ENCODE data around the gene COPS7B.

Gene COPS7B

GRCh38 chr2:231781798-231782726 is 4.2 kb upstream of the COPS7B start:
- peak overlapping the region; percentile 93 for H3K4me3 ChIP-seq (ENCODE audit: low read depth, low read length)
- H3K4me2 ChIP-seq (ENCODE audit: low read length): peak overlapping the region; percentile 97
- no peaks in the 10 kb centered on the region for H3K36me3 ChIP-seq (ENCODE audit: control insufficient read depth, insufficient read depth, low read length)
- H3K27ac ChIP-seq: peak overlapping the region; percentile 89
- peak overlapping the region; percentile 94 for H2AFZ ChIP-seq
- no peaks in the 10 kb centered on the region for H3K9me3 ChIP-seq (ENCODE audit: control insufficient read depth, low read length)
- H3K27me3 ChIP-seq (ENCODE audit: control insufficient read depth, insufficient read depth, low read length): no peaks in the 10 kb centered on the region
- peaks cover 47% of the 10 kb centered on the region for H3K79me2 ChIP-seq
- no peak for TF ChIP-seq CTCF (IDR thresholded peaks at IDR 0.05)
- H3K4me1 ChIP-seq: peaks cover 26% of the 10 kb centered on the region
- H3K9ac ChIP-seq: peak overlapping the region; percentile 8

DNA sequence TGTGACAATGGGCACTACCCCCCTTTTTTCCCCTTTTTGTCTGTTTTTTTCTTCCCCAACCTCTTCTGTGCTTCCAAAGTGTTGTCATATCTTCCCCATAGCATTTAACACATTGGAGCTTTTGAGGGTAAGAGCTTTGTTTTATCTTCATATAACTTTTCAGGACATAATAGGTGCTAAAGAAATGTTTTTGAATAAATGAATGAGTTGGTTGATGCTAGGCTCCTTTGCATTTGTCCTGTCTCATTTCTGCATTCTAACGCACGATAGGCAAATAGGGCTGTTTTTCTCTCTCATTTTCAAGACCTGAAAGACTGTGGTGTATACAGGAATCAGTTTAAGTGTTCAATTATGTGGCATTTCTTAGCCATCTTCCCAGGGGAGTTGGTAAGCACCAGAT is 832 bp upstream of the COPS7B start:
- Histone ChIP-seq H3K36me3 (ENCODE audit: control insufficient read depth, insufficient read depth, low read length) (no peaks in the 10 kb centered on the region), H3K27ac (peak overlapping the region; percentile 50), H3K9me3 (ENCODE audit: control insufficient read depth, low read length) (no peaks in the 10 kb centered on the region), H3K4me3 (ENCODE audit: low read depth, low read length) (peak overlapping the region; percentile 65), H2AFZ (no peak overlapping the region), H3K9ac (no peak overlapping the region), H3K79me2 (peaks cover 71% of the 10 kb centered on the region), H3K27me3 (ENCODE audit: control insufficient read depth, insufficient read depth, low read length) (no peaks in the 10 kb centered on the region), H3K4me1 (peaks cover 22% of the 10 kb centered on the region), H3K4me2 (ENCODE audit: low read length) (peak overlapping the region; percentile 86)
- no peak for TF ChIP-seq CTCF (IDR thresholded peaks at IDR 0.05)

- H3K27ac ChIP-seq: peak overlapping the region; percentile 50
- H3K9ac ChIP-seq: no peak overlapping the region
- H3K4me2 ChIP-seq (ENCODE audit: low read length): peak overlapping the region; percentile 86
- no peaks in the 10 kb centered on the region for H3K36me3 ChIP-seq (ENCODE audit: control insufficient read depth, insufficient read depth, low read length)
- no peak for TF ChIP-seq CTCF (IDR thresholded peaks at IDR 0.05)
- peak overlapping the region; percentile 65 for H3K4me3 ChIP-seq (ENCODE audit: low read depth, low read length)
- H3K27me3 ChIP-seq (ENCODE audit: control insufficient read depth, insufficient read depth, low read length): no peaks in the 10 kb centered on the region
- H2AFZ ChIP-seq: peak overlapping the region; percentile 68
- no peaks in the 10 kb centered on the region for H3K9me3 ChIP-seq (ENCODE audit: control insufficient read depth, low read length)
- H3K79me2 ChIP-seq: peaks cover 71% of the 10 kb centered on the region
- peaks cover 22% of the 10 kb centered on the region for H3K4me1 ChIP-seq
Measured at GRCh38 chr2:231785822-231786176, 446 bp upstream of the COPS7B start.

GRCh38 chr2:231786917-231787292 is 660 bp downstream of the COPS7B start:
- H3K4me1 ChIP-seq: peaks cover 22% of the 10 kb centered on the region

More at GRCh38 chr2:231786917-231787292, 660 bp downstream of the COPS7B start:
- Histone ChIP-seq H3K4me3 (ENCODE audit: low read depth, low read length) (peak overlapping the region; percentile 65), H3K27ac (peak overlapping the region; percentile 50), H2AFZ (no peak overlapping the region), H3K79me2 (peaks cover 78% of the 10 kb centered on the region), H3K4me2 (ENCODE audit: low read length) (peak overlapping the region; percentile 86), H3K9me3 (ENCODE audit: control insufficient read depth, low read length) (no peaks in the 10 kb centered on the region), H3K9ac (no peak overlapping the region), H3K36me3 (ENCODE audit: control insufficient read depth, insufficient read depth, low read length) (no peaks in the 10 kb centered on the region), H3K27me3 (ENCODE audit: control insufficient read depth, insufficient read depth, low read length) (no peaks in the 10 kb centered on the region)
- TF ChIP-seq CTCF (IDR thresholded peaks at IDR 0.05): no peak

Measured in parathyroid adenoma (tissue), 2 donors.